ENCODE data around the gene EGFR.

DNA sequence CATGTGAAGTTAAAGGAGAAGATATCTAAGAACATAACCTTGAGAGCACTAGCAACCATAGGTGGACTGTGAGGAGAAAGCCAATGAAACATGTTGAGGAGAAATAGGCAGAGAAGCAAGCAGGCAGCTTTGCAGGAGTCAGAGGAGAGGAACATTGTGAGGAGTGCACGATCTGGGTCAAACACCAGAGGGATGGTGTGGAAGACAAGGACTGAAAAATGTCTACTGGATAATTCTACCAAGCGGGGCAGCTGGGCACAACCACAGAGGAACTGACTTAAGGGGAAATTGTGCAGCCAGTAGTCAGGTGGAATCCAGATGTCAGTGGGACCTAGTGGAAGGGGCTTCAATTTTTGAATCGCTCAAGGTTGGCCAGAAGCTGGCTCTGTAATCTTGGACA is 234.4 kb downstream of the EGFR start:
- TF ChIP-seq POLR2A (IDR thresholded peaks at IDR 0.05; ENCODE audit: low read depth) (no peak), POLR2AphosphoS5 (IDR thresholded peaks at IDR 0.05) (no peak), EP300 (IDR thresholded peaks at IDR 0.05) (no peak)
- TF ChIP-seq, protein P1, sequence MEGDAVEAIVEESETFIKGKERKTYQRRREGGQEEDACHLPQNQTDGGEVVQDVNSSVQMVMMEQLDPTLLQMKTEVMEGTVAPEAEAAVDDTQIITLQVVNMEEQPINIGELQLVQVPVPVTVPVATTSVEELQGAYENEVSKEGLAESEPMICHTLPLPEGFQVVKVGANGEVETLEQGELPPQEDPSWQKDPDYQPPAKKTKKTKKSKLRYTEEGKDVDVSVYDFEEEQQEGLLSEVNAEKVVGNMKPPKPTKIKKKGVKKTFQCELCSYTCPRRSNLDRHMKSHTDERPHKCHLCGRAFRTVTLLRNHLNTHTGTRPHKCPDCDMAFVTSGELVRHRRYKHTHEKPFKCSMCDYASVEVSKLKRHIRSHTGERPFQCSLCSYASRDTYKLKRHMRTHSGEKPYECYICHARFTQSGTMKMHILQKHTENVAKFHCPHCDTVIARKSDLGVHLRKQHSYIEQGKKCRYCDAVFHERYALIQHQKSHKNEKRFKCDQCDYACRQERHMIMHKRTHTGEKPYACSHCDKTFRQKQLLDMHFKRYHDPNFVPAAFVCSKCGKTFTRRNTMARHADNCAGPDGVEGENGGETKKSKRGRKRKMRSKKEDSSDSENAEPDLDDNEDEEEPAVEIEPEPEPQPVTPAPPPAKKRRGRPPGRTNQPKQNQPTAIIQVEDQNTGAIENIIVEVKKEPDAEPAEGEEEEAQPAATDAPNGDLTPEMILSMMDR (IDR thresholded peaks at IDR 0.05) = no peak

All from esophagus muscularis mucosa (tissue), 4 donors.